Mesendoderm (in vitro differentiated cells): Measurements from ENCODE around the gene JAM3.
A peak's percentile ranks its signal among the peaks of the same experiment; 100 is the strongest.

Experiments used
- DNase-seq: peaks from one replicate; pipeline ENCODE4 v3.0.0; 2013
- H2AK5ac ChIP-seq: 2 replicates; pipeline ENCODE4 v1.6.1; 2013; ENCODE audit warnings: low read length, inconsistent platforms
- H2BK120ac ChIP-seq: 2 replicates; pipeline ENCODE4 v1.6.1; 2013; ENCODE audit warnings: low read depth, mild to moderate bottlenecking, low read length, moderate library complexity, mixed read lengths
- H2BK15ac ChIP-seq: replicated peaks from 2 replicates; pipeline ENCODE4 v1.6.1; 2013; ENCODE audit warnings: low read depth, mild to moderate bottlenecking, moderate library complexity
- H2BK5ac ChIP-seq: 2 replicates; pipeline ENCODE4 v1.6.1; 2013; ENCODE audit warnings: low read length, inconsistent platforms
- H3K18ac ChIP-seq: 2 replicates; pipeline ENCODE4 v1.6.1; 2013; ENCODE audit warnings: mild to moderate bottlenecking, low read length, mixed read lengths
- H3K23ac ChIP-seq: one replicate; pipeline ENCODE4 v1.6.1; 2013; ENCODE audit warnings: low read length
- H3K27ac ChIP-seq: 2 replicates; pipeline ENCODE4 v1.5.1; 2013; ENCODE audit warnings: low read depth, mild to moderate bottlenecking, inconsistent platforms, low read length, moderate library complexity
- H3K27me3 ChIP-seq: 2 replicates; pipeline ENCODE4 v1.6.1; 2013; ENCODE audit warnings: low read length, control low read depth, mild to moderate bottlenecking, inconsistent platforms; ENCODE audit not compliant: insufficient read depth, poor library complexity
- H3K36me3 ChIP-seq: 2 replicates; pipeline ENCODE4 v1.6.1; 2013; ENCODE audit warnings: low read length, inconsistent platforms; ENCODE audit not compliant: control insufficient read depth, insufficient read depth
- H3K4ac ChIP-seq: one replicate; pipeline ENCODE4 v1.6.1; 2013; ENCODE audit warnings: low read depth, mild to moderate bottlenecking, low read length, moderate library complexity
- H3K4me1 ChIP-seq: 2 replicates; pipeline ENCODE4 v1.6.1; 2013; ENCODE audit warnings: low read depth, low read length, inconsistent platforms; ENCODE audit not compliant: control insufficient read depth
- H3K4me2 ChIP-seq: 2 replicates; pipeline ENCODE4 v1.6.1; 2013; ENCODE audit warnings: low read length
- H3K4me3 ChIP-seq: 2 replicates; pipeline ENCODE4 v1.5.1; 2013; ENCODE audit warnings: mild to moderate bottlenecking, low read length
- H3K56ac ChIP-seq: one replicate; pipeline ENCODE4 v1.6.1; 2013; ENCODE audit warnings: low read length
- H3K79me1 ChIP-seq: 2 replicates; pipeline ENCODE4 v1.6.1; 2013; ENCODE audit warnings: low read length, inconsistent platforms
- H3K79me2 ChIP-seq: 2 replicates; pipeline ENCODE4 v1.6.1; 2013; ENCODE audit warnings: mild to moderate bottlenecking, low read length; ENCODE audit not compliant: control insufficient read depth, insufficient read depth
- H3K9ac ChIP-seq: 2 replicates; pipeline ENCODE4 v1.6.1; 2013; ENCODE audit warnings: low read length, inconsistent platforms
- H4K5ac ChIP-seq: one replicate; pipeline ENCODE4 v1.6.1; 2013; ENCODE audit warnings: low read length
- H4K8ac ChIP-seq: one replicate; pipeline ENCODE4 v1.6.1; 2013; ENCODE audit warnings: low read depth, mild to moderate bottlenecking, control low read depth, low read length, moderate library complexity
- WGBS: extraction: QIAGEN DNeasy Blood & Tissue Kit; methylation state at CpG from one replicate; pipeline ENCODE4 v1.1.7; 2013; ENCODE audit warnings: low lambda C conversion rate, missing lambda C conversion rate; ENCODE audit not compliant: insufficient coverage; ENCODE audit errors: extremely low coverage; 5-methylcytosine and 5-hydroxymethylcytosine counted together

Gene JAM3

DNA sequence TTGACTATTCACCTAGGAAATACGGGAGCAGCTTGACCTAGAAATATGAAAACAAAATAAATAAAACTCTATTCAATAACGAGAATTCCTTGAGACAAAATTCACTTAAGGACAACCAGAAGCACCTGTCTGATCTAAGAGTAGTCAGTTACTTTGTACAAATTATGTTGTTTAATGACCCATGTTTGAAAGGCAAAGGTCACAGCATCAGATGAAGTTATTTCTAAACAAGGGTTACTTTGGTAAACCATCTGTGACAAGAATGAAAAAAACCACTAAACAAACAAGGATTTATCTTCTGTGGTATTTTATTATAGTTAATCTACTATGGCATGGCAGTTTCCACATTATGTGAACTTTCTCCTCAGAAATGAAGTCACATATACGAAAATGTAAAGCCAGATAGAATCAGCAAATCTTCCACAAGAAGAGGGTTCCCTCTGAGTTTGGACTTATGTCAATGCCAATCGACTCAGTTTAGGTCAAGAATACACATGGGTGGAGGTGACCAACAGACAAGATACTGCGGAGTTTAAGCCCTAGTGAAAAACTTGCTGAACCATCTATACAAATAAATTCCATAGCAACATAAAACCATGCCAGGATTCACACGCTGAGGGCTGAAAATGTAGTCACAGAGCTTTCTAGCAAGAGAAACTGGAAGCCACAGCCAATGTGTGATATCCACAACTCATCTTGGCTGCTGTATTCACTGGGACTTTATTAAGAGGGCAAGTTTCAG is 101.5 kb downstream of the JAM3 start:
- Histone ChIP-seq H2AK5ac (no peak overlapping the region), H3K18ac (no peak overlapping the region), H3K4me1 (no peaks in the 10 kb centered on the region), H4K8ac (no peak overlapping the region), H3K4ac (no peak overlapping the region), H3K36me3 (peaks cover 35% of the 10 kb centered on the region), H2BK15ac (no peak overlapping the region), H3K27me3 (peaks cover 1% of the 10 kb centered on the region), H4K5ac (no peak overlapping the region), H3K56ac (no peak overlapping the region), H3K79me2 (no peaks in the 10 kb centered on the region), H3K79me1 (no peaks in the 10 kb centered on the region), H3K23ac (no peak overlapping the region), H3K4me2 (no peak overlapping the region), H3K27ac (no peak overlapping the region), H3K4me3 (no peak overlapping the region), H2BK5ac (no peak overlapping the region), H2BK120ac (no peak overlapping the region), H3K9ac (no peak overlapping the region)
- no CpG with 5 or more reads among the region's 6 CpGs for WGBS
- no peak for DNase-seq

DNA sequence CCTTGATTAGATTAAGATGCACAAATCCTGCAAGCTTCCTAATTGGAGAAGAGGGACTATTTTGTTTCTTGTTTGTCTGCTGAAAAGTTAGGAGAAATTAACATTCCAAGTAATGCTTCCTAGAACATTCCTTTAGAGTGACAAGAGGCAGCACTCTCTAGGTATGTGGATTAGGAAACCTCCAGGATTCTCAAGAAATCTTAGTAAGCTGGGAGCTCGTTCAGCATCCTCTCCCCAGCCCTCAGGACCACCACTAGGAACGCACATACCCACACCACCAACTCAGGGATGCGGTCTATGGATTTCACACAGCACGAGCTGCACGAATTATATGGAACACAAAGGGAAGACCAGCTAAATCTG is 102.0 kb downstream of the JAM3 start:
- Histone ChIP-seq H3K27ac (no peak overlapping the region), H2BK5ac (no peak overlapping the region), H3K4me2 (no peak overlapping the region), H3K56ac (no peak overlapping the region), H3K23ac (no peak overlapping the region), H3K36me3 (peaks cover 32% of the 10 kb centered on the region), H2AK5ac (no peak overlapping the region), H3K18ac (no peak overlapping the region), H3K4me1 (no peaks in the 10 kb centered on the region), H4K8ac (no peak overlapping the region), H3K4ac (no peak overlapping the region), H2BK15ac (no peak overlapping the region), H3K27me3 (peaks cover 1% of the 10 kb centered on the region), H3K9ac (no peak overlapping the region), H2BK120ac (no peak overlapping the region), H4K5ac (no peak overlapping the region), H3K79me1 (no peaks in the 10 kb centered on the region), H3K79me2 (no peaks in the 10 kb centered on the region), H3K4me3 (no peak overlapping the region)
- WGBS = no CpG with 5 or more reads among the region's 5 CpGs
- DNase-seq = peak; percentile 14

DNA sequence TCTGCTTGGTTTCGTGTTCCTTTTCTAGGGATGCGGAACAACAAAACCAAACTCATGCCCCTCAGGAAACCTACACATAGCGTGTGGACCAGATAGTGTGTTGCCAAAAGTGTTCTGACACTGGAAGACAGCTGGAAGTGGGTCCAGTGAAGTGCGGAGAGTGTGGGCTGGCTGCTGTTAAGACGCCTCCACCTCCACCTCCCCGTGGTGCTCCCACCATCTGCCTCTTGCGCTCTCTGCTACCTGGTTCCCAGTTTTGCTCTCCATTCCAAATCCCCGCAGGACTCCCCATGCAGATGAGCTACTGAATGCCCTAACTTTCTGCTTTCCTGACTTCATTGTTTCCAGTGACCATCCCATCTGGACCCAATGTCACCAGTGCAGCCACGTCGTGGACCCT is 103.1 kb downstream of the JAM3 start:
- DNase-seq = no peak
- Histone ChIP-seq H2BK5ac (no peak overlapping the region), H4K5ac (no peak overlapping the region), H3K79me2 (no peaks in the 10 kb centered on the region), H3K4me3 (no peak overlapping the region), H4K8ac (no peak overlapping the region), H3K23ac (no peak overlapping the region), H2BK120ac (no peak overlapping the region), H3K18ac (no peak overlapping the region), H3K36me3 (peaks cover 36% of the 10 kb centered on the region), H3K4me1 (no peaks in the 10 kb centered on the region), H3K56ac (no peak overlapping the region), H3K27me3 (peaks cover 1% of the 10 kb centered on the region), H3K79me1 (no peaks in the 10 kb centered on the region), H2AK5ac (no peak overlapping the region), H3K4ac (no peak overlapping the region), H3K4me2 (no peak overlapping the region), H3K27ac (no peak overlapping the region), H2BK15ac (no peak overlapping the region), H3K9ac (no peak overlapping the region)
- WGBS = no CpG with 5 or more reads among the region's 10 CpGs

DNA sequence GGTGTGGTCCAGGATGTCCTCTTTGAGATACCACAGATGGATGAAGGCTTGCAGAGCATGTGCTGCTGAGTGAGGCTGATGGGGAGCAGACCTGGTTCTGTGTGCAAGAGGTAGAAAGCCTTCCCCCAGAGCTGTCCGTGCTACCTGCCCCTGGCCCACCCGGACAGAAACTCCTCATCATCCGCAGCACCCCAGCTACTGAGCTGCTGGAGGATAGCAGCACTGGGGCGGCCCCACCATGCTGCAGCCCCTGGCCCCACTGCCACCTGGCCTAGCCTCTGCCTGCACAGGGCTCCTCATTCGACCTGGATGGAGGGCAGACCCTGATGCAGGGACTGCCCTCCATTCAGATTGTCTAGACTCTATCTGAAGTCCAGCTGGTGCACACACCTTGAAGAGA is 104.4 kb downstream of the JAM3 start:
- H3K4me1 ChIP-seq = no peaks in the 10 kb centered on the region
- H3K9ac ChIP-seq = no peak overlapping the region
- H2BK15ac ChIP-seq = no peak overlapping the region
- H4K8ac ChIP-seq = no peak overlapping the region
- no peak overlapping the region for H3K4ac ChIP-seq
- H3K56ac ChIP-seq = no peak overlapping the region
- H2AK5ac ChIP-seq = no peak overlapping the region
- no CpG with 5 or more reads among the region's 5 CpGs for WGBS
- no peaks in the 10 kb centered on the region for H3K79me2 ChIP-seq
- no peak overlapping the region for H3K18ac ChIP-seq
- H4K5ac ChIP-seq = no peak overlapping the region
- DNase-seq = no peak
- H3K23ac ChIP-seq = no peak overlapping the region
- H3K36me3 ChIP-seq = peaks cover 35% of the 10 kb centered on the region
- H2BK5ac ChIP-seq = no peak overlapping the region
- no peaks in the 10 kb centered on the region for H3K79me1 ChIP-seq
- no peak overlapping the region for H3K27ac ChIP-seq
- no peak overlapping the region for H3K4me2 ChIP-seq
- H2BK120ac ChIP-seq = no peak overlapping the region
- H3K4me3 ChIP-seq = no peak overlapping the region
- H3K27me3 ChIP-seq = peaks cover 1% of the 10 kb centered on the region

GRCh38 chr11:134176284-134176683 is 107.4 kb downstream of the JAM3 start:
- no peaks in the 10 kb centered on the region for H3K27me3 ChIP-seq
- H3K36me3 ChIP-seq = peaks cover 19% of the 10 kb centered on the region
- no peaks in the 10 kb centered on the region for H3K79me2 ChIP-seq
- H3K4me3 ChIP-seq = no peak overlapping the region
- H3K27ac ChIP-seq = no peak overlapping the region
- H3K79me1 ChIP-seq = no peaks in the 10 kb centered on the region
- H3K4ac ChIP-seq = no peak overlapping the region
- H3K23ac ChIP-seq = no peak overlapping the region
- H2BK15ac ChIP-seq = no peak overlapping the region
- H3K18ac ChIP-seq = no peak overlapping the region
- no peaks in the 10 kb centered on the region for H3K4me1 ChIP-seq
- no peak for DNase-seq
- H3K4me2 ChIP-seq = no peak overlapping the region
- H2AK5ac ChIP-seq = no peak overlapping the region
- H4K8ac ChIP-seq = no peak overlapping the region
- no CpG with 5 or more reads among the region's 13 CpGs for WGBS
- no peak overlapping the region for H2BK120ac ChIP-seq
- no peak overlapping the region for H4K5ac ChIP-seq
- no peak overlapping the region for H3K9ac ChIP-seq
- no peak overlapping the region for H3K56ac ChIP-seq
- H2BK5ac ChIP-seq = no peak overlapping the region
